Calu3 (cell line): ENCODE data around the gene TBX15. TPM values are rescaled to one million over a fixed set of nuclear protein-coding genes. Genes with fewer than 3 reads are reported as not detected.

Experiments used
- BruUV-seq: library from RNA; stranded (reverse); fragments of 400-500 nt; replicated peaks from 2 replicates; lab custom pipeline; 2021; lab: Mats Ljungman, UMichigan
- CTCF ChIA-PET: fragments of 300-600 bp; sonication (Branson Sonifier 250); formaldehyde crosslinking; loops from one replicate; lab custom pipeline; 2022; ENCODE audit warnings: antibody characterized with exemption; lab: Charles Lee
- DNase-seq: peaks from one replicate; pipeline ENCODE4 v3.0.0; 2022
- H3K27ac Mint-ChIP-seq: one replicate; pipeline ENCODE4 v1.8.0; 2022; ENCODE audit warnings: mixed read lengths; ENCODE audit not compliant: unreplicated experiment
- H3K27me3 Mint-ChIP-seq: one replicate; pipeline ENCODE4 v1.8.0; 2022; ENCODE audit warnings: mixed read lengths; ENCODE audit not compliant: unreplicated experiment
- H3K36me3 Mint-ChIP-seq: one replicate; pipeline ENCODE4 v1.8.0; 2022; ENCODE audit warnings: mild to moderate bottlenecking, moderate library complexity, mixed read lengths; ENCODE audit not compliant: insufficient read depth, unreplicated experiment
- H3K4me1 Mint-ChIP-seq: one replicate; pipeline ENCODE4 v1.8.0; 2022; ENCODE audit warnings: mild to moderate bottlenecking, low read depth, mixed read lengths; ENCODE audit not compliant: unreplicated experiment
- H3K4me3 Mint-ChIP-seq: one replicate; pipeline ENCODE4 v1.8.0; 2022; ENCODE audit warnings: mild to moderate bottlenecking, low read depth, moderate library complexity, mixed read lengths; ENCODE audit not compliant: unreplicated experiment
- H3K9me3 Mint-ChIP-seq: one replicate; pipeline ENCODE4 v1.8.0; 2022; ENCODE audit warnings: low read depth, mixed read lengths; ENCODE audit not compliant: unreplicated experiment
- intact Hi-C: fragments of 100-400 bp; cut with micrococcal nuclease; formaldehyde crosslinking; loops from one replicate; pipeline ENCODE4 v1.10.0; 2022; ENCODE audit not compliant: unreplicated experiment
- total RNA-seq: library from RNA; stranded (reverse); gene quantifications from 2 replicates; pipeline ENCODE4 v1.2.3, GENCODE V29; 2022
- TF ChIP-seq, protein P1 (sequence below): fragments of 200-600 bp; IDR thresholded peaks from one replicate; pipeline ENCODE4 v1.8.0; 2022; ENCODE audit warnings: antibody characterized with exemption; ENCODE audit not compliant: unreplicated experiment

Gene TBX15
- total RNA-seq, 1 experiment from 2014 or later, result not detected

DNA sequence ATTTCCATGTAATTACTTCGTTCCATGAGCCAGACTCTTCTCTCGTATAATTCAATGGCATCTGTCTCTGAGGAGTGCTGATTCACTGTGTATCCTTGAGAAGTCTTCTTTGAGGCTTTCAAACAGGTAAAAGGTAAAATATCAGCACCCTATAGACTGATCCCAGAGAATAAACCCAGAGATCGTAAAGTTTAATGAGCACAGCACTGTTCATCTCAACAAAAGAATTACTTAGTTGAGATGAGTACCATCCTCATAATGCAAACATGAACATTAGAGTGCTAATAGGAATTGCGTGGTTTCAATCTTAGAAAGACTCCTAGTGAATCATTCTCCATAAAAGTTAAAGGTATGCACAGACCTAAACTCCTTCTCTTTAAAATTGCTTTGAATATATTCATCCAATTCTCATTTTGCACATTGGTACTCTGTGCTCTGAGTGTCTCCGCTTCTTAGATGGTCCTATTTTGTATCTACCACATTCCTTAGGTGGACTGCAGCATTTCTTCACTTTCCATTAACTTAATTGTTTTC lies 97.2 kb downstream of the TBX15 start:
- no TSS peak for BruUV-seq
- Mint-ChIP-seq H3K27ac (no peak overlapping the region), H3K4me3 (no peak overlapping the region), H3K4me1 (no peaks in the 10 kb centered on the region), H3K9me3 (peaks cover 4% of the 10 kb centered on the region), H3K27me3 (peaks cover 18% of the 10 kb centered on the region), H3K36me3 (no peaks in the 10 kb centered on the region)
- CTCF ChIA-PET, result no interaction called here
- TF ChIP-seq, protein P1, sequence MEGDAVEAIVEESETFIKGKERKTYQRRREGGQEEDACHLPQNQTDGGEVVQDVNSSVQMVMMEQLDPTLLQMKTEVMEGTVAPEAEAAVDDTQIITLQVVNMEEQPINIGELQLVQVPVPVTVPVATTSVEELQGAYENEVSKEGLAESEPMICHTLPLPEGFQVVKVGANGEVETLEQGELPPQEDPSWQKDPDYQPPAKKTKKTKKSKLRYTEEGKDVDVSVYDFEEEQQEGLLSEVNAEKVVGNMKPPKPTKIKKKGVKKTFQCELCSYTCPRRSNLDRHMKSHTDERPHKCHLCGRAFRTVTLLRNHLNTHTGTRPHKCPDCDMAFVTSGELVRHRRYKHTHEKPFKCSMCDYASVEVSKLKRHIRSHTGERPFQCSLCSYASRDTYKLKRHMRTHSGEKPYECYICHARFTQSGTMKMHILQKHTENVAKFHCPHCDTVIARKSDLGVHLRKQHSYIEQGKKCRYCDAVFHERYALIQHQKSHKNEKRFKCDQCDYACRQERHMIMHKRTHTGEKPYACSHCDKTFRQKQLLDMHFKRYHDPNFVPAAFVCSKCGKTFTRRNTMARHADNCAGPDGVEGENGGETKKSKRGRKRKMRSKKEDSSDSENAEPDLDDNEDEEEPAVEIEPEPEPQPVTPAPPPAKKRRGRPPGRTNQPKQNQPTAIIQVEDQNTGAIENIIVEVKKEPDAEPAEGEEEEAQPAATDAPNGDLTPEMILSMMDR, result no peak
- intact Hi-C loops, result no loop called here
- no peak for DNase-seq

GRCh38 chr1:118884946-118885345 lies 103.2 kb downstream of the TBX15 start:
- Mint-ChIP-seq H3K27ac (no peak overlapping the region), H3K4me1 (no peaks in the 10 kb centered on the region), H3K4me3 (no peak overlapping the region), H3K36me3 (no peaks in the 10 kb centered on the region), H3K27me3 (no peaks in the 10 kb centered on the region), H3K9me3 (no peaks in the 10 kb centered on the region)
- DNase-seq, result no peak
- intact Hi-C loops, result no loop called here
- TF ChIP-seq, protein P1, result no peak
- BruUV-seq, result no TSS peak
- CTCF ChIA-PET, result no interaction called here

DNA sequence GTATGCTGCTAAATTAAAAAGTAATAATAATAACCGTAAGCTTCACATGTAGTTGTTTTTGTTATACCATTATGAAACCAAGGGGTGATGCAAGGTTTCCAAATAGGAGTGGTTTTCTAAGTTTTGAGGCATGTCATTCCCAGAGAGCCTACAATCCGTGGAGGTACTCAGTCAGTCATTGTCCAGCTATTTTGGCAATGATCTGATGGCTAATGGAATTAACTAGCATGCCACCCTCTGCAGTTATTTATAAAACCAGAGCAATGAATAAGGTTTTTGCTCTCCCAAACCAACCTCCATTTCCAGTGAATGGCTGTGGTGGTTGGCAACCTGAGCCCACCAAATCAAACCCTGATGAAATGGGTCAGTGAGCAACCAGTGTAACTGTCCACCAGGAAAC lies 106.4 kb downstream of the TBX15 start:
- Mint-ChIP-seq H3K4me1 (no peaks in the 10 kb centered on the region), H3K4me3 (no peak overlapping the region), H3K27me3 (no peaks in the 10 kb centered on the region), H3K36me3 (no peaks in the 10 kb centered on the region), H3K27ac (no peak overlapping the region), H3K9me3 (no peaks in the 10 kb centered on the region)
- intact Hi-C loops, result no loop called here
- no TSS peak for BruUV-seq
- DNase-seq, result no peak
- CTCF ChIA-PET, result no interaction called here
- TF ChIP-seq, protein P1, result no peak

- BruUV-seq, result no TSS peak
- intact Hi-C loops, result no loop called here
- CTCF ChIA-PET, result interaction anchor here (0.6 kb wide), 1 partner anchor 163 kb away, joined by 5 read pairs; no protein-coding TSS in a partner anchor
Measured at GRCh38 chr1:118878661-118879060, 109.5 kb downstream of the TBX15 start.

More at GRCh38 chr1:118878661-118879060, 109.5 kb downstream of the TBX15 start:
- TF ChIP-seq, protein P1, result no peak
- H3K27ac Mint-ChIP-seq, result no peak overlapping the region
- DNase-seq, result no peak
- H3K36me3 Mint-ChIP-seq, result no peaks in the 10 kb centered on the region
- H3K4me3 Mint-ChIP-seq, result no peak overlapping the region
- no peaks in the 10 kb centered on the region for H3K9me3 Mint-ChIP-seq
- no peaks in the 10 kb centered on the region for H3K27me3 Mint-ChIP-seq
- H3K4me1 Mint-ChIP-seq, result no peaks in the 10 kb centered on the region
